Fibroblast of pulmonary artery (primary cell): Measurements from ENCODE around the gene RPTOR.

Experiments
- DNase-seq: peaks from one replicate; pipeline ENCODE4 v3.0.0-alpha.2; 2010; ENCODE audit warnings: low read depth
- H3K4me3 ChIP-seq: replicated peaks from 2 replicates; pipeline ENCODE4 v1.5.1; 2011; ENCODE audit warnings: low read depth, mild to moderate bottlenecking, control low read depth, low read length, moderate library complexity
- TF ChIP-seq, protein P1 (sequence below): IDR thresholded peaks from 2 replicates; pipeline ENCODE4 v1.5.1; 2011; ENCODE audit warnings: mild to moderate bottlenecking, control low read depth, low read length, inconsistent platforms; ENCODE audit errors: missing control alignments

The RPTOR gene

DNA sequence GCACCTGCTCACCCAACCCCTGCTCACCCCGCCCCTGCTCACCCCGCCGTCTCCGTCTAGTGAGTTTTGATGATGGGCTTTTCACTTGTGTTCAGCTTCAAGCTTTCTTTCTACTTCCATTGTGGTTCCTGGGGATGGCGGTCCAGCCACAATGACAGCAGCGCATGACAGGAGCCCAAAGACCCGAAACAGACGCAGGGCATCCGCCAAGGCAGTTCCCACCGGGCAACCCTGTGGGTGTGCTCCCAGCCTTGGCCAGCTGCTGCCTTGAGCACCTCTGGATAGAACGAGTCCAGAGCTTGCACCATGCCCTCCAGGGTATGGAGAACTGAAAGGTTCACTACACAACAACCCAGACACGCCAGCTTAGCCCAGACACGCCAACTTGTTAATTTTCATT is 354.1 kb downstream of the RPTOR start:
- DNase-seq: no peak
- TF ChIP-seq, protein P1, sequence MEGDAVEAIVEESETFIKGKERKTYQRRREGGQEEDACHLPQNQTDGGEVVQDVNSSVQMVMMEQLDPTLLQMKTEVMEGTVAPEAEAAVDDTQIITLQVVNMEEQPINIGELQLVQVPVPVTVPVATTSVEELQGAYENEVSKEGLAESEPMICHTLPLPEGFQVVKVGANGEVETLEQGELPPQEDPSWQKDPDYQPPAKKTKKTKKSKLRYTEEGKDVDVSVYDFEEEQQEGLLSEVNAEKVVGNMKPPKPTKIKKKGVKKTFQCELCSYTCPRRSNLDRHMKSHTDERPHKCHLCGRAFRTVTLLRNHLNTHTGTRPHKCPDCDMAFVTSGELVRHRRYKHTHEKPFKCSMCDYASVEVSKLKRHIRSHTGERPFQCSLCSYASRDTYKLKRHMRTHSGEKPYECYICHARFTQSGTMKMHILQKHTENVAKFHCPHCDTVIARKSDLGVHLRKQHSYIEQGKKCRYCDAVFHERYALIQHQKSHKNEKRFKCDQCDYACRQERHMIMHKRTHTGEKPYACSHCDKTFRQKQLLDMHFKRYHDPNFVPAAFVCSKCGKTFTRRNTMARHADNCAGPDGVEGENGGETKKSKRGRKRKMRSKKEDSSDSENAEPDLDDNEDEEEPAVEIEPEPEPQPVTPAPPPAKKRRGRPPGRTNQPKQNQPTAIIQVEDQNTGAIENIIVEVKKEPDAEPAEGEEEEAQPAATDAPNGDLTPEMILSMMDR: no peak
- H3K4me3 ChIP-seq: no peak overlapping the region

DNA sequence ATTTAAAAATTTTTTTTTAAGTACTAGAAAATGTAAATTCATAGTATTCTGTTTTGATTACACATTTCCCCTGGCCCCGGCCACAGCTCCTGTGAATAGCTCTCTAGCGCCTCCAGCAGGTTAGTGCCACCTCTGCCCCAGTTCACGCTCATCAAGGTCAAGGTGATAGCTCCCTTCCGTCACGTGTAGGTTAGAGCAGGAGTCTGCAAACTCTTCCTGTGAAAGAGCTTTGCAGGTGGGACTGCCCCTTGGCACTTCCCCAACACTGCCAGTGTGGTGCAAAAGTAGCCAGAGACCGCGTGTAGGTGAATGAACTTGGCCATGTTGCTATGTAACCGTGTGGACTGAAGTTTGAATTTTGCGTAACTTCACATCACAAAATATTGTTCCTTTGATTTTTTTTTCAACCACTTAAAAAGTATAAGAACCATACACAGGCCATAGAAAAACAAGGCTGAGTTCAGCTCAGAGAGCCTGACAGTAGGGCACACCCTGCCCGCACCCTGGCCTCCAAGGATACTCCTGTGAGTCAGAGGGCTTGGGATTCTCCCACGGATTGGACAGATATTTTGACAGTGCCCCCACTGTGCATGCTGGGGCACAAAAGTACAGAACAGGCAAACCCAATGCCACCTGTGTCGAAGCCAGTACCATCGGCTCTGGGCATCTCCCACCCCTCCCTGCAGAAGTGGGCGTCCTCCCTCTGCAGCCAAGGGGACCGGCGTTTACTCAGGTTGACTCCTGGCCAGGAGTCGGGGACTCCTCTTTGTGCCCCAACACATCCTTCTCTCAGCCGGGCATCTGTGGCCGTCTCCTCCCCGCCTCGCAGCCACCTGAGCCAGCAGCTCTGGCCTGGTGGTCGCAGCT is 355.0 kb downstream of the RPTOR start:
- TF ChIP-seq, protein P1: peak; percentile 52
- H3K4me3 ChIP-seq: no peak overlapping the region
- DNase-seq: peak; percentile 14

DNA sequence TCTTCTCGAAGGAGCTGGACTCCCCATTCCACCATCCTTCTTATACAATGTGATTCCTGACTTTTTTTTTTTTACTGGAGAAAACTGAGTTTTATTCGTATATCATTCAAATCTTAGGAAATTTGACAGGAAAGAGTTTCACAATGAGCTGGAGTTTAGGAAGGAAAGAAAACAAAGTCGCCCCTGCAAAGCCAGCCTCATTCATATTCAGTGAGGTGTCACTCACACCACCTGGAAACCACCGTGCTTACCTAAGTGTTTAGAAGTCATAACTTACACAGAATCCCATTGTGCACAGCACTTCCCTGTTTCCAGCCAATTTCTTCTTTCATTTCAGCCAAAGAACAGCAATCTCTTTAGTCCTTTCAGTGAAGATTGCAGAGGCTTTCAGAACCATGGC is 356.7 kb downstream of the RPTOR start:
- TF ChIP-seq, protein P1: no peak

DNA sequence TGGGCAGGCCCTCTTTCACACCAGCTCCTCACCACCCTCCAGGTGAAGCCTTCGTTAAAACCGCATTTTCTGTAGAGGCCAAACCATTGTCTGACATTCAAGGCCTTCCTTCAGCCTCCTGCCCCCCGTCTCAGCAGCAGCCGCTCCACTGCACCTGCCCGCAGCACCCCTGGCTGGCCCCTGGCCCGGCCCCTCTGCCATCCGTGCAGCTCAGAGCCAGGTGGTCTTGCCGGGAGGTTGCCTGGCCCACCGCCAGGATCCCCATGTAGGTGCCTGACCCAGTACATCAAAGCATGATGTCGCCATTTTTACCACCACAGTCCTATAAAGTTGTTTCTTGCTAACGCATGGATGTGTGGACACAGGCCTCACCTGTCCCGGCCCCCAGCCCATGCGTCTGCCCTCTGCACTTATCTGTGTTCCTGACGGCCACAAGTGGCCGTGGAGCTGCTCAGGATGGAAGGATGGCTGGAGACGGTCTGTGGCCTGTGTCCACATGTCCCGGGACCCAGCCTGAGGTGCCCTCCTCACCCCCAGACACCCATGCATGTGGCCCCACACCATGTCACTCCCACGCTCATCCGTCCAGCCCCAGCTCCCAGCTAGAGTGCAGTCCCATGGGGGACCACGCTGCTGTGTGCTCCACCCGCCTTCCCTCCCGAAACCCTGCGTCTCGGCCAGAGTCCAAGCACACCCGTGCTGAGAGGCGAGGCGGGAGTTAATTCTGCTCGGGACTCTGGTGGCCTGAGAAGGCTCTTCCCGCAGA is 357.7 kb downstream of the RPTOR start:
- TF ChIP-seq, protein P1: no peak
- DNase-seq: no peak
- H3K4me3 ChIP-seq: no peak overlapping the region

More for the DNA sequence above, 356.7 kb downstream of the RPTOR start:
- peak; percentile 44 for DNase-seq
- no peak overlapping the region for H3K4me3 ChIP-seq

DNA sequence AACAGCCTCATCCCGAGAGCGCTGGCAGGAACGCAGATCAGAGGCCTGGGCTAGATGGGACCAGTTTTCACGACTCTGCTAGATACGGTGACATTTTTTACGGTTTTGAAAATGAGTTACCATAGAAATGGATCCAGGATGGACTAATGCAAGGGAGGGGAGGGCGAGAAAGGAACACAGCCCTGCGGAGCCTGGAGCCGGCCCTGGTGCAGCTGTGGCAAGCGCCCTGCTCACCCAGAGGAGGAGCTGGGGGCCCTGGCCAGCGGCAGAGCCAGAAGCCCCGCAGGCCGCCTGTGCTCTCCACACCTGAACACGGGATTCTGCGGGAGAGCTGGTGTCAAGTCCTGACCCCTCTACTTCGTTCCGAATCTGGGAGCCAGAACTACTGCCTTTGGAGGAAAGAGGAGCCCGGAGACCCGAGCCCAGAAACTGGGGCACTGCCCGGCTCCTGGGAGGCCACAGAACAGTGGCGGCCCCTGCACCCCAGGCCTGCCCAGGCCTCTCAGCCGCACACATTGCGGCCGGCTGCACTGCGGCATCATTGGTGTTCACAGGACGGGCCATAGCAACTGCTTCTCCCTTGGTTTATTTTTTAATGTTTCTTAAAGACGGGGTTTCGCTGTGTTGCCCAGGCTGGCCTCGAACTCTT is 358.4 kb downstream of the RPTOR start:
- no peak overlapping the region for H3K4me3 ChIP-seq
- no peak for DNase-seq
- TF ChIP-seq, protein P1: no peak

DNA sequence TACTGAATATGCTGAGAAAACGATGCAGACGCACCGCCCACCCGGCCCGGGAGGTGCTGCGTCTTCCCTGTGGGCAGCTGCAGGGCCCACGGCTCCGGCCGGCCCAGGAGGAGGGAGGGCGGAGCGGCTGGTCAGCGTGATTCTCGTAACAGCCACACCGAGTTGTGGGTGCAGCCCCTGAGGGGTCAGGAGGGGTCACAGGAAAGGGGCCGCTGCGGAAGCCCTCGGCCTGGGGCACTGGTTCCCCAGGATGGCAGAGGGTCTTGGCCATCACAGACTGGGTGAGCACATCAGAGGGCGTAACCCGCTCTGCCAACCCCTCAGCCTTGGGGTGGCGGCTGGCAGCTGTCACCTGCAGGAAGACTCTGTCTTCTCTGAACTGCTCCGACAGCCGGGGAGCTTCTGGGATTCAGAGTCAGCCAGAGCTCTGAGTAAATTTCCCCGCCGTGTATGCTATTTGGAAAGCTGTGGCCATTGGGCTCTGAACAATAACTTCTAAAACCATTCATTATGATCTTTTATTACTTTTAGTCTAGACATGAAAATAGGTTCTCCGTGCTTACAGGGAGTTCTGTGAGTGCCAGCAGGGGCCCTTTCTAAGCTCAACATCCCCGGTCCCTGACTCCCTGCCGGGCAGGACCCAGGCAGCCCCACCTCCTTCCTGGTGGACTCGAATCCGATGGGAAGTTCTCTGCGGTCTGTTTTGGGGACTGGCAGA is 359.6 kb downstream of the RPTOR start:
- TF ChIP-seq, protein P1: no peak

More for the DNA sequence above, 359.6 kb downstream of the RPTOR start:
- no peak overlapping the region for H3K4me3 ChIP-seq
- no peak for DNase-seq
